Stomach smooth muscle (tissue), 2 donors: ENCODE measurements around the gene WDFY4.

Experiments
- H3K27ac ChIP-seq: one replicate; pipeline ENCODE4 v1.7.0; 2013; ENCODE audit warnings: mild to moderate bottlenecking, low read length, inconsistent platforms
- H3K27me3 ChIP-seq, 2 donors: one replicate each; pipeline ENCODE4 v1.7.0; 2013; ENCODE audit warnings: low read length in 2 of 2; ENCODE audit not compliant: insufficient read depth in 2 of 2, control insufficient read depth in 1 of 2
- H3K36me3 ChIP-seq, 2 donors: one replicate each; pipeline ENCODE4 v1.7.0; 2013; ENCODE audit warnings: low read length in 2 of 2; ENCODE audit not compliant: control insufficient read depth in 2 of 2, insufficient read depth in 2 of 2
- H3K4me1 ChIP-seq: one replicate; pipeline ENCODE4 v1.7.0; 2013; ENCODE audit warnings: low read length; ENCODE audit not compliant: control insufficient read depth, insufficient read depth
- H3K4me3 ChIP-seq, 2 donors: one replicate each; pipeline ENCODE4 v1.7.0; 2013; ENCODE audit warnings: low read length in 2 of 2
- H3K9ac ChIP-seq, 2 donors: one replicate each; pipeline ENCODE4 v1.7.0; 2013; ENCODE audit warnings: low read length in 2 of 2, mild to moderate bottlenecking in 1 of 2
- H3K9me3 ChIP-seq, 2 donors: one replicate each; pipeline ENCODE4 v1.7.0; 2013; ENCODE audit warnings: low read length in 2 of 2; ENCODE audit not compliant: control insufficient read depth in 2 of 2
- donor health status: healthy.
- donor health status: Pancreatic carcinoma.

WDFY4 gene

DNA sequence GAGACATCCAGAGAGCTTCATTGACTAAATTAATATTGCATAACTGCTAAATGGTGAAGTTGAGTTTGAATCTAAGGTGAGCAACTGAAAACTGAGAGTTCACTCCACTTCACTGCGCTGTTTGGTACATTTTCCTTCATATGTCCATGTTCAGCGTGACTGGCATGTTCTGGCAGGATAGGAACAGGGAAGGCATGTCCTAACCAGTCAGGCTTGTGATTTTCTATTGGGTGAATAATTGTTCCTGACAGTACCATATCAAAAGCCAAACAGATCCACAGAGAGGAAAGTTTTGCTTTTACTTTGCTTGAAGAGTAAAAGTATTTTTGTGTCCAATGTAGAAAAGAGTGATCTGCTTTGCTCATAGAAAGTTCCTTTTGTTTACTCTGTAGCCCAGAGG is 53.2 kb downstream of the WDFY4 start:
- Histone ChIP-seq H3K4me1 (no peaks in the 10 kb centered on the region), H3K4me3 (no peak overlapping the region), H3K9me3 (no peaks in the 10 kb centered on the region), H3K27ac (no peak overlapping the region), H3K27me3 (no peaks in the 10 kb centered on the region), H3K9ac (no peak overlapping the region), H3K36me3 (no peaks in the 10 kb centered on the region)

DNA sequence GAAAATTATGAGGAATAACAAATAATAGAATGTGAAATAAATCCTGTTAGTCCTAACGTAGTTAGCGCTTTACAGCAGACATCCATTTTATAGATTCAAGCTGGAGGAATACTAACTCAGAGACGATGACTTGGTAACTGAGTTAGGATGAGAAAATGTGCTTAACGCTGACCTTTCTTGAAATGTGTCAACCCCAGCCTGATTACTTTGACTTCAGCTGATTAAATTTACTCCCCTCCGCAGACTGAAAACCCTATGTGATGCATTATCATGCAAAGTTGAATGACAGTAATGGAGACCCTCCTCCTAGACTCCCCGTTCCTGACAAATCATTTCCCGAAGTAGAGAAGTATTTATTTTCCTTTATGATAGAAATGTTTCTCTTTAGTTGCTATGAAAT is 54.5 kb downstream of the WDFY4 start:
- H3K36me3 ChIP-seq: no peaks in the 10 kb centered on the region
- no peak overlapping the region for H3K9ac ChIP-seq
- no peaks in the 10 kb centered on the region for H3K9me3 ChIP-seq
- H3K27ac ChIP-seq: no peak overlapping the region
- H3K27me3 ChIP-seq: no peaks in the 10 kb centered on the region
- H3K4me1 ChIP-seq: no peaks in the 10 kb centered on the region
- no peak overlapping the region for H3K4me3 ChIP-seq

DNA sequence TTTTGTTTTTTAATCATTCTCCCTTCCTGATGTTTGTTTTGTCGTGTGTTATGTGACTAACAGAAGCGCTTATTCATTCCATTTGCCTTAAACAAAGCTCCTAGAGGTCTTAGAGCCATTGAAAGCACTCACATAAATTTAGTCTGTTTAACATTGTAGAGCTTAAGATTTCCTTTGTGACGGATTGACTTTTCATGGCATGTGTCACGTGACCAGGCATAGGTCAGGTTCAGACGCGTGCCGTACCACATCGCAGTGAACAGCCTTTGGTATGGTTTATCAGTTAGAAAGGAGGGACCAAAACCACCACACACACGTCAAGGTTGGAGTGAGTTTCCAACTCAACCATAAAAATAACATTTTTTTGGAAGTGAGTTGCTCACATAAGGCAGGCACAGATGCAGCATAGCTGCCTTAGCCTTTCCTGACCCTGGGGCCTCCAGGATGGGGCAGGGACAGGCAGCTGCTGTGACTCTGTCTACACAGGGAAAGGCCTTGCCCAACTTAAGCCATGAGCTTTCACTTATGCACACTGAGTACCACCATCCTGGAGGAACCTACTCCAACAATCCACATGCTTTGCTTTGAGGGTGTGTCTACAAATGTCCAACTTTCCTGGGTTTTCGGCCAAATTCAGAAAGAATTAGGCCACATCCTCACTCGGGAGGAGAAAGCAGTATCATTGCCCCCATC is 55.5 kb downstream of the WDFY4 start:
- H3K9ac ChIP-seq: no peak overlapping the region
- H3K4me1 ChIP-seq: no peaks in the 10 kb centered on the region
- H3K4me3 ChIP-seq: no peak overlapping the region
- no peaks in the 10 kb centered on the region for H3K36me3 ChIP-seq
- H3K27ac ChIP-seq: no peak overlapping the region
- no peaks in the 10 kb centered on the region for H3K27me3 ChIP-seq
- H3K9me3 ChIP-seq: no peaks in the 10 kb centered on the region

DNA sequence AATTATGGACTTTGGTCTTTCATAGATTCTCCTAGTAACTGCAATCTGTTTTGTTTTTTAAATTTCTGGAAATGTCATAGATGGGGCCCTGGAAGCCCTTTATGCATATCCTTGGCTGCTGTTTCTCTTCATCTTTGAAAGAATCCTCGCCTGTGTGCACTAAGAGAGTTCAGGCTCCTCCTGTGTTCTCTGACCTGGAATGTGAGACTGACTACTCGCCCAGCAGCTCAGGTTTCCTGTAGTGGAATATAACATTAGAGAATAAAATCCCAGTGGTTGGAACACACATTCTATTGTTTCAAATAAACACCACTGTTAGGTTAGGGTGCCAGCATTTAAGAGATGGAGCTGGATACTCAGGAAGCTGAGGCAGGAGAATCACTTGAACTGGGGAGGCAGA is 56.3 kb downstream of the WDFY4 start:
- H3K9ac ChIP-seq: no peak overlapping the region

DNA sequence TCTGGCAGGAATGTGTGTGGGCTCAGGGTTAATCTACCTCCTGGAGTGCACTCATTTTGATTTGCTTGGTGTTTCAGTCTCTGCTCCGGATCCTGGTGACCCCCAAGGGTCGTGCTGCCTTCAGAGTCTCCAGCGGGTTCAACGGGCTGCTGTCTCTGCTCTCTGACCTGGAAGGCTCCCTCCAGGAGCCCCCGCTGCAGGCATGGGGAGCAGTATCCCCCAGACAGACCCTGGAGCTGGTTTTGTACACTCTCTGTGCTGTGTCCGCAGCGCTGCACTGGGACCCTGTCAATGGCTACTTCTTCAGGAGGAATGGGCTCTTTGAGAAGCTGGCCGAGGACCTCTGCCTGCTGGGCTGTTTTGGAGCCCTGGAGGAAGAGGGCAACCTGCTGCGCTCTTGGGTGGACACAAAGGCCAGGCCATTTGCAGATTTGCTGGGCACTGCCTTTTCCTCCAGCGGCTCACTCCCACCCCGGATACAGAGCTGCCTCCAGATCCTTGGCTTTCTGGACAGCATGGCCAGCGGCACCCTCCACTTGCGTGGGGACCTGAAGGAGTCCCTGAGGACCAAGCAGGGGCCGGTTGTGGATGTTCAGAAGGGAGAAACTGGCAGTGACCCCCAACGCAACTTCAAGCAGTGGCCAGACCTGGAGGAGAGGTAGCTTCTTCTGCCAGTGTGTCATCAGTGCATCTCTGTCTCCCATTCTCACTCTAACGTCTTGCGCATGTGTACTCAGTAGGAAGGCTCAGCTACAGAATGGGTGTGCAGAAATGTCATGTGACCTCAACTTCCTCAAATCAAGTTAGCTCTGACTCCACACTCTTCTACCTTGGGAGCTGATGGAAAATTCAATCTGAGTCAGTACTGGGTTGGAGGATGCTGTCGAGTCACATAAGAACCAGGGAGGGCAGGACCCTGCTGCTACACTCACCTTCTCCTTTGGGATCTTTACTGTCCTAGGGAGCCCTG is 58.5 kb downstream of the WDFY4 start:
- H3K9ac ChIP-seq: no peak overlapping the region
- no peak overlapping the region for H3K4me3 ChIP-seq
- no peak overlapping the region for H3K27ac ChIP-seq
- no peaks in the 10 kb centered on the region for H3K27me3 ChIP-seq
- H3K9me3 ChIP-seq: no peaks in the 10 kb centered on the region
- H3K4me1 ChIP-seq: no peaks in the 10 kb centered on the region
- H3K36me3 ChIP-seq: no peaks in the 10 kb centered on the region

More for the DNA sequence above, 56.3 kb downstream of the WDFY4 start:
- Histone ChIP-seq H3K9me3 (no peaks in the 10 kb centered on the region), H3K4me3 (no peak overlapping the region), H3K36me3 (no peaks in the 10 kb centered on the region), H3K27ac (no peak overlapping the region), H3K4me1 (no peaks in the 10 kb centered on the region), H3K27me3 (no peaks in the 10 kb centered on the region)

DNA sequence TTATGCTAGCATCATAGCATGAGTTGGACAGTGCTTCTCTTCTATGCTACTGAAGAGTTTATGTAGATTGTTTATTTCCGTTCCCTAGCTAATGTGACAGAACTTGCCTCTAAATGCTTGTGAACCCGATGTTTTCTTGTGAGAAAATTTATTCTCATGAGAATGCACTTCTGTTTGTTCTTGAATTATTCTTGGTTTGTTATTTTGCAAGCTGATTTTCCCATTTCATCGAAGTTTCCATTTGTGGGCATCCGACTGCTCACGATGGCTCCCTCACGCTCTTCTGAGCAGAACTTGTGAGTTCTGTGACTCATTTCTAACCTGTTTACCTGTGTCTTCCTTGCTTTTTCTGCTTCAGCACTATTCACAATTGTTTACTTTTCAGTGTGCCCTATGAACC is 59.9 kb downstream of the WDFY4 start:
- H3K27ac ChIP-seq: no peak overlapping the region
- H3K36me3 ChIP-seq: no peaks in the 10 kb centered on the region
- H3K27me3 ChIP-seq: no peaks in the 10 kb centered on the region
- H3K9me3 ChIP-seq: no peaks in the 10 kb centered on the region
- no peak overlapping the region for H3K4me3 ChIP-seq
- H3K4me1 ChIP-seq: no peaks in the 10 kb centered on the region
- H3K9ac ChIP-seq: no peak overlapping the region

DNA sequence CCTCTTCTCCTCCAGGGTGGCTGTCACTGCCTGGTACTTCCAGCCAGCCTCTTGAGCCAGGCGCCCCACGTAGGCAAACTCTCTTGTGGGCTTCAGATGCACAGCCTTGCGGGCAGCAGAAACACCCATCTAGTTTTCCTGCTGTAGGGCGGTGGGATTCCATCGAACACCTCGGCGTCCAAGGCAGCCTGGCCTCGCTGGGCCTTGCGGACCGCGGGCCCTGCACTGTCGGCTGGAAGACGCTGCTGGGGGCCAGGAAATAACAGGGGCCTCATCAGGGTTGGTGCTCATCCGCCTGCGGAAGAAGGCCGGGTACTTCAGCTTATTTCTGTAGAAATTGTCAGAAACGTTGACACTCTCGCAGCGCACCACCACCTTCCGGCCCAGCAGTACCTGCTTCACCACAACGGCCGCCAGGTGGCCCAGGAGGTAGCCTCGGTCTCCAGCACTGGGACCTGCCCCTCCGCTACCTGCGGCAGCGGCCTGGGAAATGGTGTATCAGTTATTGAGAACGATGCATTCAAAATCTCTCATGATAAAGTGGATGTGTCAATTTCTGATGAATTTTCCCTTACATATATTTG is 61.1 kb downstream of the WDFY4 start:
- Histone ChIP-seq H3K27me3 (no peaks in the 10 kb centered on the region), H3K9me3 (no peaks in the 10 kb centered on the region)

DNA sequence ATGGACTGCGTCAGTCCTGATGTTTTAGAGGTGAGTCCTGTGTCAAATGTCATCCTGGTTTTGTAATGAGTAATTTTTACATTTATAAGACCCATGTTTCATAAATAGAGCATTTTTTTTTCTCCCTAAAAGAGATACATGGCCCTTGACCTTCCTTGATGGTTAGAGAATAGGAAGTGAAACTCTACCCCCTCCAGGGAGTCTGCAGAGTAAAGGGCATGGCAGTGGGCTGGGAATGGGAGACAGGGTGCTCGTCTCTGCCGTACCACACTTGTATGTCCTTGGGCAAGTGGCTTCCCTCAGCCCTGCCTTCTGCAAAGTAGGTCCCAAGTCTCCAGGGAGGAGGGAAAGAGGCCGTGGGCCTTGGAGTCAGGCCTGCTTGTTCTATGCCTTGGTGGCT is 63.9 kb downstream of the WDFY4 start:
- no peaks in the 10 kb centered on the region for H3K4me1 ChIP-seq

More for the DNA sequence above, 61.1 kb downstream of the WDFY4 start:
- Histone ChIP-seq H3K36me3 (no peaks in the 10 kb centered on the region), H3K4me3 (no peak overlapping the region), H3K4me1 (no peaks in the 10 kb centered on the region), H3K9ac (no peak overlapping the region), H3K27ac (no peak overlapping the region)

DNA sequence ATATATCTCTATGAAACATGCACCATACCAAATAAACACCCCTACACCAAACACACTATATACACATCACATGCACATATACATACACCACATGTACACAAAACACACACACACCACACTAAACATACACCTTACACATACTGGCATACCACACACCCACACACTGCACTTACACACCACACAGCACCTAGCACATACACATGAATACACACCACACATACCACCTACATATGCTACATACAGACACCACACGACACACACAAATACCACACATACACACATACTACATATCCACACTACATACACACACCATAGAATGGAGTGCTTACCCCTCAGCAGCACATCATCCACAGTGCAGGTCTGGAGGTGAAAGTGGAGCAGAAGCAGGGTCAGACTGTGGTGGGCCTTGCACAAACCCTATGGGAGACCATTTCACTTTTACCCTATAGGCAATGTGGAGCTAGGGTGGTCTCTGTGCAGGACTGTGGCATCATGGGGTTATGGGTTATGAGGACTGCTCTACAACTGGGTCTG is 64.6 kb downstream of the WDFY4 start:
- no peak overlapping the region for H3K4me3 ChIP-seq
- no peaks in the 10 kb centered on the region for H3K9me3 ChIP-seq
- H3K36me3 ChIP-seq: no peaks in the 10 kb centered on the region
- H3K27ac ChIP-seq: no peak overlapping the region
- no peaks in the 10 kb centered on the region for H3K4me1 ChIP-seq
- H3K9ac ChIP-seq: no peak overlapping the region
- no peaks in the 10 kb centered on the region for H3K27me3 ChIP-seq

More for the DNA sequence above, 63.9 kb downstream of the WDFY4 start:
- Histone ChIP-seq H3K9ac (no peak overlapping the region), H3K36me3 (no peaks in the 10 kb centered on the region), H3K9me3 (no peaks in the 10 kb centered on the region), H3K4me3 (no peak overlapping the region), H3K27me3 (no peaks in the 10 kb centered on the region), H3K27ac (no peak overlapping the region)

DNA sequence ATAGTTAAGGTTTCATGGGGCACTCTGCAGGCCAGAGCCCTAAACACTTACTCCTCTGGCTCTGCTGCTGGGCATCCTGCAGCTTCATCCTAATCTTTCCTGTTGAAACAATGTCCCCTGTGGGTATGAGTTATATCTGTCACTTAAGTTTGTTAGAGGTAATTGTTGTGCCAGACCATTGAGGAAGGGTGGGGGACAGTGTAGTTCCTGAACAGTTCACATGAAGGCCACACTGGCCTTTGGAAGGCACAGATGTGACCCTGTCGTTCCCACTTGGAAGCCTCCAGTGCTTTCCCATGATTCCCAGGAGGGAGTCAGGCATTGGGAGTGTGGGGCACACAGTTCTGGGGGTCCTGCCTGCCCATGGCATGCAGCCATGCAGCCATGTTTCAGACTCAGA is 65.3 kb downstream of the WDFY4 start:
- no peak overlapping the region for H3K4me3 ChIP-seq
- no peak overlapping the region for H3K9ac ChIP-seq
- H3K27ac ChIP-seq: no peak overlapping the region
- no peaks in the 10 kb centered on the region for H3K4me1 ChIP-seq
- H3K9me3 ChIP-seq: no peaks in the 10 kb centered on the region
- no peaks in the 10 kb centered on the region for H3K27me3 ChIP-seq
- H3K36me3 ChIP-seq: no peaks in the 10 kb centered on the region
